IMR-90 (cell line): ENCODE results near the gene GABRB2. TPM values are rescaled to one million over a fixed set of nuclear protein-coding genes. Genes with fewer than 3 reads are reported as not detected.

Experiments used
- ATAC-seq: fragments of 200-7000 bp; cut with Tn5 transposase; 2 replicates; pipeline ENCODE4 v1.9.1; 2020; ENCODE audit warnings: low read depth, mild to moderate bottlenecking, moderate library complexity
- BruUV-seq: library from RNA; stranded (reverse); fragments of 400-500 nt; replicated peaks from 2 replicates; lab custom pipeline; 2021; lab: Mats Ljungman, UMichigan
- CTCF ChIA-PET: fragments of 300-600 bp; formaldehyde crosslinking; extraction: SDS; loops from one replicate; lab custom pipeline; 2021; ENCODE audit warnings: antibody characterized with exemption; lab: Yijun Ruan, JAX
- POLR2A ChIA-PET: fragments of 300-600 bp; sonication (Branson Sonifier 250); formaldehyde crosslinking; loops from one replicate; lab custom pipeline; 2022; ENCODE audit warnings: antibody characterized with exemption; ENCODE audit not compliant: unreplicated experiment; lab: Charles Lee
- DNase-seq: peaks from one replicate; pipeline ENCODE4 v3.0.0; 2013
- H2AFZ ChIP-seq: replicated peaks from 2 replicates; pipeline ENCODE3; 2013; ENCODE audit warnings: low read length, mild to moderate bottlenecking; ENCODE audit not compliant: poor library complexity
- H2AK5ac ChIP-seq: 2 replicates; pipeline ENCODE4 v1.6.1; 2013; ENCODE audit warnings: low read depth, low read length, inconsistent platforms
- H2AK9ac ChIP-seq: replicated peaks from 2 replicates; pipeline ENCODE3; 2013; ENCODE audit warnings: mild to moderate bottlenecking, low read depth, low read length, moderate library complexity; ENCODE audit not compliant: poor library complexity
- H2BK120ac ChIP-seq: 2 replicates; pipeline ENCODE4 v1.6.1; 2013; ENCODE audit warnings: low read depth, low read length, inconsistent platforms
- H2BK15ac ChIP-seq: 3 replicates; pipeline ENCODE4 v1.6.1; 2013; ENCODE audit warnings: low read depth, low read length, inconsistent platforms
- H2BK20ac ChIP-seq: 2 replicates; pipeline ENCODE4 v1.6.1; 2013; ENCODE audit warnings: low read depth, mild to moderate bottlenecking, inconsistent platforms, low read length, moderate library complexity
- H2BK5ac ChIP-seq: 2 replicates; pipeline ENCODE4 v1.6.1; 2013; ENCODE audit warnings: mild to moderate bottlenecking, low read depth, low read length, inconsistent platforms; ENCODE audit not compliant: poor library complexity, severe bottlenecking
- H3K14ac ChIP-seq: replicated peaks from 2 replicates; pipeline ENCODE4 v1.6.1; 2013; ENCODE audit warnings: low read depth, low read length, inconsistent platforms
- H3K18ac ChIP-seq: 2 replicates; pipeline ENCODE4 v1.6.1; 2013; ENCODE audit warnings: low read depth, low read length, control low read depth
- H3K23ac ChIP-seq: 2 replicates; pipeline ENCODE4 v1.6.1; 2013; ENCODE audit warnings: low read depth, low read length, inconsistent platforms
- H3K27ac ChIP-seq: 2 replicates; pipeline ENCODE4 v1.5.1; 2013; ENCODE audit warnings: mild to moderate bottlenecking, control low read depth, low read length; ENCODE audit not compliant: insufficient read depth
- H3K27me3 ChIP-seq: 2 replicates; pipeline ENCODE4 v1.6.1; 2013; ENCODE audit warnings: low read length; ENCODE audit not compliant: control insufficient read depth, insufficient read depth
- H3K36me3 ChIP-seq: 2 replicates; pipeline ENCODE4 v1.6.1; 2013; ENCODE audit warnings: low read length, mixed read lengths; ENCODE audit not compliant: control insufficient read depth, insufficient read depth
- H3K4ac ChIP-seq: 2 replicates; pipeline ENCODE4 v1.6.1; 2013; ENCODE audit warnings: low read depth, low read length, inconsistent platforms
- H3K4me1 ChIP-seq: 2 replicates; pipeline ENCODE4 v1.6.1; 2013; ENCODE audit warnings: low read length, mixed read lengths; ENCODE audit not compliant: control insufficient read depth, insufficient read depth
- H3K4me2 ChIP-seq: 2 replicates; pipeline ENCODE4 v1.6.1; 2013; ENCODE audit warnings: low read depth, mild to moderate bottlenecking, control low read depth, low read length, moderate library complexity
- H3K4me3 ChIP-seq: 2 replicates; pipeline ENCODE4 v1.5.1; 2013; ENCODE audit warnings: low read depth, mild to moderate bottlenecking, control low read depth, low read length, moderate library complexity; ENCODE audit not compliant: insufficient read depth
- H3K56ac ChIP-seq: 2 replicates; pipeline ENCODE4 v1.6.1; 2013; ENCODE audit warnings: low read length, inconsistent platforms; ENCODE audit not compliant: insufficient read depth; ENCODE audit errors: extremely low read depth
- H3K79me1 ChIP-seq, 2 experiments: 2 replicates each; pipeline ENCODE4 v1.6.1; 2013; ENCODE audit warnings: low read length in 2 of 2, inconsistent platforms in 1 of 2, low read depth in 1 of 2
- H3K9ac ChIP-seq: 2 replicates; pipeline ENCODE4 v1.6.1; 2013; ENCODE audit warnings: low read depth, low read length, control low read depth
- H3K9me1 ChIP-seq: 2 replicates; pipeline ENCODE4 v1.6.1; 2013; ENCODE audit warnings: low read length, inconsistent platforms; ENCODE audit not compliant: insufficient read depth
- H3K9me3 ChIP-seq: 2 replicates; pipeline ENCODE4 v1.6.1; 2013; ENCODE audit warnings: low read length; ENCODE audit not compliant: control insufficient read depth, insufficient read depth
- H4K20me1 ChIP-seq: 2 replicates; pipeline ENCODE4 v1.6.1; 2013; ENCODE audit warnings: low read length, inconsistent platforms; ENCODE audit not compliant: insufficient read depth
- H4K5ac ChIP-seq: 2 replicates; pipeline ENCODE4 v1.6.1; 2013; ENCODE audit warnings: mild to moderate bottlenecking, low read depth, low read length, control low read depth
- H4K8ac ChIP-seq, 2 experiments: 2 replicates each; pipeline ENCODE4 v1.6.1; 2013; ENCODE audit warnings: low read depth in 2 of 2, low read length in 2 of 2, control low read depth in 1 of 2, inconsistent platforms in 1 of 2
- H4K91ac ChIP-seq: 2 replicates; pipeline ENCODE4 v1.6.1; 2013; ENCODE audit warnings: low read depth, low read length, inconsistent platforms; ENCODE audit not compliant: insufficient read depth
- BHLHE40 ChIP-seq: fragments of 150-350 bp; IDR thresholded peaks from 2 replicates; pipeline ENCODE4 v1.6.1; 2016; ENCODE audit warnings: mild to moderate bottlenecking, low read depth, low read length
- CEBPB ChIP-seq: IDR thresholded peaks from 2 replicates; pipeline ENCODE4 v1.6.1; 2012; ENCODE audit warnings: low read depth, low read length, improper control_type of control experiment
- CHD1 ChIP-seq: IDR thresholded peaks from 2 replicates; pipeline ENCODE4 v1.6.1; 2012; ENCODE audit warnings: low read depth, low read length, improper control_type of control experiment
- CTCF ChIP-seq: conservative IDR thresholded peaks from 2 replicates; pipeline ENCODE4 v1.5.1; 2012; ENCODE audit warnings: mild to moderate bottlenecking, low read depth, low read length, improper control_type of control experiment
- ELK1 ChIP-seq: fragments of 150-350 bp; IDR thresholded peaks from 2 replicates; pipeline ENCODE4 v1.6.1; 2016; ENCODE audit warnings: low read depth, mild to moderate bottlenecking, low read length, moderate library complexity, borderline replicate concordance
- FOS ChIP-seq: fragments of 150-350 bp; IDR thresholded peaks from 2 replicates; pipeline ENCODE4 v1.6.1; 2016; ENCODE audit warnings: low read depth, low read length
- MAFK ChIP-seq: IDR thresholded peaks from 2 replicates; pipeline ENCODE4 v1.6.1; 2012; ENCODE audit warnings: low read depth, low read length, improper control_type of control experiment
- MAZ ChIP-seq: IDR thresholded peaks from 2 replicates; pipeline ENCODE4 v1.6.1; 2012; ENCODE audit warnings: low read depth, mild to moderate bottlenecking, low read length, improper control_type of control experiment, moderate library complexity, borderline replicate concordance
- MXI1 ChIP-seq: IDR thresholded peaks from 2 replicates; pipeline ENCODE4 v1.6.1; 2012; ENCODE audit warnings: low read depth, mild to moderate bottlenecking, low read length, moderate library complexity, borderline replicate concordance
- NFE2L2 ChIP-seq: fragments of 150-350 bp; IDR thresholded peaks from 2 replicates; pipeline ENCODE4 v1.6.1; 2016; ENCODE audit warnings: low read depth, mild to moderate bottlenecking, low read length
- POLR2A ChIP-seq: IDR thresholded peaks from 2 replicates; pipeline ENCODE4 v1.6.1; 2012; ENCODE audit warnings: mild to moderate bottlenecking, low read depth, low read length
- RAD21 ChIP-seq: IDR thresholded peaks from 2 replicates; pipeline ENCODE4 v1.6.1; 2012; ENCODE audit warnings: low read length, improper control_type of control experiment
- RCOR1 ChIP-seq: IDR thresholded peaks from 2 replicates; pipeline ENCODE4 v1.6.1; 2012; ENCODE audit warnings: mild to moderate bottlenecking, low read length, improper control_type of control experiment; ENCODE audit not compliant: insufficient replicate concordance
- RFX5 ChIP-seq: IDR thresholded peaks from 2 replicates; pipeline ENCODE4 v1.8.0; 2012; ENCODE audit warnings: low read depth, mild to moderate bottlenecking, low read length, moderate library complexity
- SMC3 ChIP-seq: fragments of 150-350 bp; IDR thresholded peaks from 2 replicates; pipeline ENCODE4 v1.6.1; 2016; ENCODE audit warnings: low read depth, mild to moderate bottlenecking, antibody characterized with exemption, low read length, moderate library complexity
- USF2 ChIP-seq: fragments of 150-350 bp; IDR thresholded peaks from 2 replicates; pipeline ENCODE4 v1.6.1; 2017; ENCODE audit warnings: mild to moderate bottlenecking, antibody characterized with exemption, low read length, low read depth
- WGBS, 2 experiments: methylation state at CpG; one replicate each; pipeline versions ENCODE4 v1.1.5 to v1.1.7; 2013; ENCODE audit warnings: missing lambda C conversion rate in 2 of 2; ENCODE audit not compliant: insufficient read length in 1 of 2; ENCODE audit errors: extremely low coverage in 2 of 2; 5-methylcytosine and 5-hydroxymethylcytosine counted together
- dilution Hi-C: fragments of 300-500 bp; cut with HindIII; formaldehyde crosslinking; loops from one replicate; pipeline ENCODE4 v1.14.3; 2018; ENCODE audit warnings: low sequenced_read_pairs; ENCODE audit not compliant: unreplicated experiment
- in situ Hi-C: fragments of 300-500 bp; cut with MboI; formaldehyde crosslinking; loops from 3 replicates; pipeline ENCODE4 v1.14.3; 2019; ENCODE audit warnings: low sequenced_read_pairs, inconsistent platforms, mixed read lengths
- intact Hi-C: fragments of 100-400 bp; cut with micrococcal nuclease; formaldehyde crosslinking; loops from 2 replicates; pipeline ENCODE4 v1.10.0; 2022
- polyA plus RNA-seq, 3 experiments: library from polyadenylated mRNA; depleted of rRNA; stranded (reverse); fragments of >200 nt; gene quantifications; 2 replicates each; pipeline ENCODE4 v1.2.3, GENCODE V29; 2012; ENCODE audit warnings: low replicate concordance in 1 of 3
- total RNA-seq: library from RNA; depleted of rRNA; stranded (reverse); fragments of >200 nt; gene quantifications from 2 replicates; pipeline ENCODE4 v1.2.3, GENCODE V29; 2012

The GABRB2 gene
- total and polyA plus RNA-seq, 2 of the 4 experiments (the other 2 are of a cell fraction): not detected

- no peak overlapping the region for H2AK5ac ChIP-seq
- H3K23ac ChIP-seq: no peak overlapping the region
- ATAC-seq (no peak), DNase-seq (no peak)
- peaks cover 5% of the 10 kb centered on the region for H3K9me3 ChIP-seq
- no peak overlapping the region for H2AFZ ChIP-seq
- H3K18ac ChIP-seq: no peak overlapping the region
- BruUV-seq: no TSS peak
- no CpG with 5 or more reads among the region's 2 CpGs for WGBS, 2 experiments
- no peak overlapping the region for H3K4me3 ChIP-seq
- H2BK5ac ChIP-seq: no peak overlapping the region
- no peak overlapping the region for H4K5ac ChIP-seq
- H3K4me1 ChIP-seq: no peaks in the 10 kb centered on the region
- H2BK20ac ChIP-seq: no peak overlapping the region
- H3K56ac ChIP-seq: no peak overlapping the region
- H3K14ac ChIP-seq: no peak overlapping the region
- in situ Hi-C loops (no loop called here), intact Hi-C loops (no loop called here), dilution Hi-C loops (no loop called here)
- H3K27ac ChIP-seq: no peak overlapping the region
- ChIA-PET POLR2A (no interaction called here), CTCF (no interaction called here)
- H3K9me1 ChIP-seq: no peaks in the 10 kb centered on the region
- no peaks in the 10 kb centered on the region for H3K36me3 ChIP-seq
- H3K4me2 ChIP-seq: no peak overlapping the region
- H2AK9ac ChIP-seq: no peak overlapping the region
- H4K20me1 ChIP-seq: no peaks in the 10 kb centered on the region
- H4K8ac ChIP-seq: no peak overlapping the region
- TF ChIP-seq USF2: no peak
- no peak for TF ChIP-seq CEBPB
- no peak for TF ChIP-seq MAZ
- no peak for TF ChIP-seq ELK1
- TF ChIP-seq RCOR1: no peak
- TF ChIP-seq POLR2A: no peak
- TF ChIP-seq CHD1: no peak
- no peak for TF ChIP-seq SMC3
- TF ChIP-seq RAD21: no peak
- no peak for TF ChIP-seq BHLHE40
- TF ChIP-seq MAFK: no peak
- TF ChIP-seq FOS: no peak
- TF ChIP-seq RFX5: no peak
- no peak for TF ChIP-seq CTCF
- TF ChIP-seq NFE2L2: no peak
- no peak for TF ChIP-seq MXI1
- H3K4ac ChIP-seq: no peak overlapping the region
- no peaks in the 10 kb centered on the region for H3K27me3 ChIP-seq
- no peak overlapping the region for H2BK15ac ChIP-seq
- H2BK120ac ChIP-seq: no peak overlapping the region
- H4K91ac ChIP-seq: no peak overlapping the region
- no peaks in the 10 kb centered on the region for H3K79me1 ChIP-seq
- no peak overlapping the region for H3K9ac ChIP-seq
Observed at GRCh38 chr5:161414037-161414436, 132.5 kb downstream of the GABRB2 start.
